Measurements from ENCODE around the gene STAT3.
"Not testable (repeated sequence)": the region's sequence is repeated elsewhere in the genome, so short reads cannot be mapped to it uniquely, and the experiment has no call there.

The STAT3 gene

GRCh38 chr17:42309986-42310786 is 78.1 kb downstream of the STAT3 start:
- no peak for TF ChIP-seq CTCF (IDR thresholded peaks at IDR 0.05; ENCODE audit: extremely low read depth, missing control alignments)
- DNase-seq (ENCODE audit: low spot score), result no peak

- no peak for DNase-seq (ENCODE audit: low spot score)
- no peak for TF ChIP-seq CTCF (IDR thresholded peaks at IDR 0.05; ENCODE audit: extremely low read depth, missing control alignments)
These were observed 79.1 kb downstream of the STAT3 start for GRCh38 chr17:42309142-42309541.

GRCh38 chr17:42308446-42308845 is 79.8 kb downstream of the STAT3 start:
- DNase-seq (ENCODE audit: low spot score), result no peak
- TF ChIP-seq CTCF (IDR thresholded peaks at IDR 0.05; ENCODE audit: extremely low read depth, missing control alignments), result no peak

GRCh38 chr17:42307362-42307927 is 80.8 kb downstream of the STAT3 start:
- TF ChIP-seq CTCF (IDR thresholded peaks at IDR 0.05; ENCODE audit: extremely low read depth, missing control alignments), result no peak
- DNase-seq (ENCODE audit: low spot score), result no peak

- TF ChIP-seq CTCF (IDR thresholded peaks at IDR 0.05; ENCODE audit: extremely low read depth, missing control alignments), result no peak
- no peak for DNase-seq (ENCODE audit: low spot score)
These were observed 81.9 kb downstream of the STAT3 start for GRCh38 chr17:42306385-42306667.

GRCh38 chr17:42305543-42306384 is 82.5 kb downstream of the STAT3 start:
- no peak for DNase-seq (ENCODE audit: low spot score)
- no peak for TF ChIP-seq CTCF (IDR thresholded peaks at IDR 0.05; ENCODE audit: extremely low read depth, missing control alignments)

- DNase-seq (ENCODE audit: low spot score), result not testable (repeated sequence)
These were observed 83.3 kb downstream of the STAT3 start for GRCh38 chr17:42305031-42305330.

Data from GM20000 (cell line).